GM12864 (cell line): Measurements from ENCODE around the gene ZKSCAN4.

Experiments used
- DNase-seq: peaks from one replicate; pipeline ENCODE4 v3.0.0-alpha.2; 2011; ENCODE audit warnings: low read depth
- H3K4me3 ChIP-seq: 2 replicates; pipeline ENCODE4 v1.5.1; 2011; ENCODE audit warnings: mild to moderate bottlenecking, low read depth, low read length, control low read depth
- TF ChIP-seq, protein P1 (sequence below): IDR thresholded peaks from 2 replicates; pipeline ENCODE4 v1.5.1; 2011; ENCODE audit warnings: low read depth, mild to moderate bottlenecking, moderate library complexity, low read length, control low read depth, inconsistent platforms; ENCODE audit errors: missing control alignments

The ZKSCAN4 gene

GRCh38 chr6:28266563-28266961 is 14.5 kb upstream of the ZKSCAN4 start:
- DNase-seq = no peak
- TF ChIP-seq, protein P1, sequence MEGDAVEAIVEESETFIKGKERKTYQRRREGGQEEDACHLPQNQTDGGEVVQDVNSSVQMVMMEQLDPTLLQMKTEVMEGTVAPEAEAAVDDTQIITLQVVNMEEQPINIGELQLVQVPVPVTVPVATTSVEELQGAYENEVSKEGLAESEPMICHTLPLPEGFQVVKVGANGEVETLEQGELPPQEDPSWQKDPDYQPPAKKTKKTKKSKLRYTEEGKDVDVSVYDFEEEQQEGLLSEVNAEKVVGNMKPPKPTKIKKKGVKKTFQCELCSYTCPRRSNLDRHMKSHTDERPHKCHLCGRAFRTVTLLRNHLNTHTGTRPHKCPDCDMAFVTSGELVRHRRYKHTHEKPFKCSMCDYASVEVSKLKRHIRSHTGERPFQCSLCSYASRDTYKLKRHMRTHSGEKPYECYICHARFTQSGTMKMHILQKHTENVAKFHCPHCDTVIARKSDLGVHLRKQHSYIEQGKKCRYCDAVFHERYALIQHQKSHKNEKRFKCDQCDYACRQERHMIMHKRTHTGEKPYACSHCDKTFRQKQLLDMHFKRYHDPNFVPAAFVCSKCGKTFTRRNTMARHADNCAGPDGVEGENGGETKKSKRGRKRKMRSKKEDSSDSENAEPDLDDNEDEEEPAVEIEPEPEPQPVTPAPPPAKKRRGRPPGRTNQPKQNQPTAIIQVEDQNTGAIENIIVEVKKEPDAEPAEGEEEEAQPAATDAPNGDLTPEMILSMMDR = no peak
- H3K4me3 ChIP-seq = peak overlapping the region; percentile 77

DNA sequence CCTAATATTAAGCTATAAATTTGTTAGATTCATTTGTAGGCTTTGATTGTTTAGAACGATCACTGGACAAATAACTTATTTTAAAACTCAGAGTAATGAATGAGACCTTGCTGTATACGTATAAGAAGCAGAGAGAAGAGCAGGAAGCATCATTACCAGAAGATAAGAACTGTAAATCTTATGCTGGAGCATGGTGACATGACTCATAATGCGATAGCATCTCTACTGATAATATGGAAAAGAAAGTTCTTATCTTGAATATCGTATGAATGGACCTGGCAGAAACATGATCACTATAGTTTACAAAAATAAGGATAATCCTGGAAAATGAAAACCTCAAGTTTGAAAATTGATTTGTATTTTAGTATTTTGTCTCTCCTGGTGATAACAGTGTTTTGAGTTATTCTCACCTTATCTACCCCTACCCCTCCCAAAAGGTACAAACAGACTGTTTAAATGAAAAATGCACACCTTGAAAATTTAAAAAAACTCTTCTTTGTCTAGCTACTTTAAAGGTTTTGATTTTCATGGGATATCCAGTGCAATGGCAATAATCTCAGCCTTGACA is 12.8 kb upstream of the ZKSCAN4 start:
- no peak overlapping the region for H3K4me3 ChIP-seq
- no peak for DNase-seq
- TF ChIP-seq, protein P1 = no peak

GRCh38 chr6:28263922-28264321 is 11.9 kb upstream of the ZKSCAN4 start:
- no peak for DNase-seq
- no peak overlapping the region for H3K4me3 ChIP-seq
- TF ChIP-seq, protein P1 = no peak

- no peak for DNase-seq
- H3K4me3 ChIP-seq = no peak within 1 kb of the TSS
These were observed 7.1 kb upstream of the ZKSCAN4 start, which contains the start of gene NKAPL for GRCh38 chr6:28258877-28259777. Gene NKAPL, plus strand, starts transcription at chr6:28259297. Its CDS starts 75 bp downstream, at chr6:28259372.

DNA sequence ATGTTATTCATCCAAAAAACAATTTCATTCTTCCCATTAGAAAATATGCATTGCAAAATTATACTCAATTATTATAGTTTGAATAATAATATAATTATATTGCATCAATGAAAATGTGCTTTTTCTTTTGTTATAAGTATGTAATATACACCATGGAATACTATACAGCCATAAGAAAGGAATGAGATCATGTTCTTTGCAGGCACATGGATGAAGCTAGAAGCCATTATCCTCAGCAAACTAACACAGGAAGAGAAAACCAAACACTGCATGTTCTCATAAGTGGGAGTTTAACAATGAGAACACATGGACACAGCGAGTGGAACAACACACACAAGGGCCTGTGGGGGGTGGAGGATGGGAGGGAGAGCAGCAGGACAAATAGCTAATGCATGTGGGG is 5.0 kb upstream of the ZKSCAN4 start:
- no peak overlapping the region for H3K4me3 ChIP-seq
- DNase-seq = no peak
- TF ChIP-seq, protein P1 = no peak

More at GRCh38 chr6:28258877-28259777, 7.1 kb upstream of the ZKSCAN4 start, which contains the start of gene NKAPL:
- TF ChIP-seq, protein P1 = no peak

DNA sequence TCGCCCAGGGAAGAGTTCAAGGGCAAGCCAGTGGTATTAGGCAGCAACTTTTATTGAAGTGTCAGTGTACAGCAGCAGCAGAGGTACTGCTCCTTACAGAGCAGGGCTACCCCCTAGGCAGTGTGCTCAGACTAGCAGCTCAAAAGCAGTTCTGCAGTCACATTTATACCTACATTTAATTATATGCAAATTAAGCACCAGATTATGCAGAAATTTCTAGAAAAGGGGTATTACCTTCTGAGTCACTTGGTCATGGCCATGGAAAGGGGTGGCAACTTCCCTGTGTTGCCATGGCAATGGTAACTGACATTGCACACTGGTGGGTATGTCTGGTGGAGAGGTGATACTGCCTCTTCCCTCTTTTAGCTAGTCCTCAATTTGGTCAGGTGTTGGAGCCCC is 2.1 kb upstream of the ZKSCAN4 start:
- no peak for DNase-seq
- no peak overlapping the region for H3K4me3 ChIP-seq
- TF ChIP-seq, protein P1 = no peak

- TF ChIP-seq, protein P1 = no peak
- no peak for DNase-seq
These were observed 434 bp downstream of the ZKSCAN4 start for GRCh38 chr6:28251661-28252008.

More at GRCh38 chr6:28251661-28252008, 434 bp downstream of the ZKSCAN4 start:
- peak overlapping the region; percentile 82 for H3K4me3 ChIP-seq
